Measurements from ENCODE around the gene PLCE1.

- TF ChIP-seq CTCF (conservative IDR thresholded peaks at IDR 0.05 in 1 of 2, IDR thresholded peaks at IDR 0.05 in 1 of 2; ENCODE audit: low read depth in 1 of 2, low read length in 2 of 2), result no peak
- TF ChIP-seq EZH2 (IDR thresholded peaks at IDR 0.05; ENCODE audit: low read length, missing control alignments), result no peak
These were observed 25.2 kb upstream of the PLCE1 start for GRCh38 chr10:93968540-93968945.
